ENCODE measurements around the gene FZD1.

Gene FZD1

DNA sequence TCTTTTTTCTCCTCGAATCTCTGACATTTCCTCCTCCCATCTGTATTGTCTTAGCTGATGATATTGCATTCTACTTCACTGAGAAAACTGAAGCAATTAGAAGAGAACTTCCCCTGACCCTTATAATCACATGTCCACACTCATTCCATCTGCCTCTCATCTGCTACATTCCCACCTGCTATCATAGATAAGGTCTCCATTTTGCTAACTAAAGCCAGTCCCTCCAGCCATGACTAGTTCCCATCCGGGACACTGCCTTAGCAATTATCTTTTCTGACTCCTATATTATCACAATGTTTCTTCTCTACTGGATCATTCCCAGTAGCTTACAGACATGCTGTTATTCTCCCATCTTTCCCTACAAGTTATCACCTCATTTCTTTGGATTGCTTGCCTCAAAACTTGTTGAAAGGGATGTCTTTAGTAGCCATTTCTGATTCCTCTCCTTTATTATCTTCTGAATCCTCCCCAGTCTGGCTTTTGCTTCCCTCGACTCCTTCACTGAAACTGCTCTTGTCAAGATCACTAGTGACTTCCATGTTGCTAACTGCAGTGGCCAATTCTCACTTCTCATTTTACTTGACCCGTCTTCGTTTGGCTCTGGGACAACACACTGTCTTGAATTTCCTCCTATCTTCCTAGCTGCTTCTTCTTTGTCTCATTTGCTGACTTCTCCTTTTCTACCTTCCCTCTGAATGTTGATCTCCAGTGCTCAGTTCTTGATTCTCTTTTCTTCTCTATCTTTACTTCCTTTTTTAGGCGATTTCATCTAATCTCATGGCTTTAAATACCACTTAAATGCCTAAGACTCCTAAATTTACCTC lies 35.9 kb downstream of the FZD1 start:
- TF ChIP-seq GATA2 (IDR thresholded peaks at IDR 0.05; ENCODE audit: low read depth, low read length) (no peak), GATA3 (IDR thresholded peaks at IDR 0.05; ENCODE audit: low read depth, low read length) (no peak)

DNA sequence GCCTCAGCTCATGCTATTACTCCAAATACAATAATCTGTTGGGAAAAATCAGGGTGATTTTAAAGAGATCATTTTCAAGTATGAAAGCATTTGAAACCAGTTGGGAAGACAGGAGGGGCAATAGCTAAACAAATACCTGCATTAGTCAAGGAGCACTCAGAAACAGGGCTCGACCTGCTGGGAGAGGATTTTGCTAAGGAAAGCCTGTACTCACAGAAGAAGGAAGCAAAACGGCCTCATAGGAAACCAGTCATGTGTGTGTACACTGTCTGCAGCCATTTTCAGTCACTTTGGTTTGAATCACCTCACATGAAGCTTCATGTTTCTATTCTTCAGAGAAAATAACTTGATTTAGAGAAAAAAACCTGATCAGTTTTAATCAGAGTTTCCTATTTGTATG lies 38.6 kb downstream of the FZD1 start:
- TF ChIP-seq GATA3 (IDR thresholded peaks at IDR 0.05; ENCODE audit: low read depth, low read length) (no peak), GATA2 (IDR thresholded peaks at IDR 0.05; ENCODE audit: low read depth, low read length) (no peak)

- TF ChIP-seq GATA3 (IDR thresholded peaks at IDR 0.05; ENCODE audit: low read depth, low read length) (no peak), GATA2 (IDR thresholded peaks at IDR 0.05; ENCODE audit: low read depth, low read length) (no peak)
Observed at GRCh38 chr7:91306266-91306665, 42.0 kb downstream of the FZD1 start.

GRCh38 chr7:91307467-91307866 lies 43.2 kb downstream of the FZD1 start:
- TF ChIP-seq GATA2 (IDR thresholded peaks at IDR 0.05; ENCODE audit: low read depth, low read length) (no peak), GATA3 (IDR thresholded peaks at IDR 0.05; ENCODE audit: low read depth, low read length) (no peak)

GRCh38 chr7:91310830-91311460 lies 46.7 kb downstream of the FZD1 start:
- no peak for TF ChIP-seq GATA3 (IDR thresholded peaks at IDR 0.05; ENCODE audit: low read depth, low read length)
- no peak for TF ChIP-seq GATA2 (IDR thresholded peaks at IDR 0.05; ENCODE audit: low read depth, low read length)

DNA sequence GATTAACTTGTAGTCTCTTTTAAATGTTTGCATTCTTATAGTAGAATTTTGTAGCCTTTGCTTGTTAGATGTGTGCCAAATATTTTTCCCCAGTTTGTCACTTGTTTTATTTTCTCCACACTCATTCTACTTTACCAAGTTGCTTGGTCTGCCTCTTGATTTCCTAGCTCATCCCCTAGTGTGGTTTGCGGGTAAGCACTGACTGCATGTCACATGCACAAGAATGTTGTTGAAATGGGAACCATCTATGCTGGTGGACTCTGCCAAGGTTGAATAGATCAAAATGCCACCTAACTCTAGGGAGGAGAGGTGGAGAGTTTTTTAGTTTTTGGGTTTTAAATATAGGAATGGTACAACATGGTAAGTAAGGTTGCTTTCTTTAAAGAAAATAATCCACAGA lies 47.6 kb downstream of the FZD1 start:
- TF ChIP-seq GATA3 (IDR thresholded peaks at IDR 0.05; ENCODE audit: low read depth, low read length) (no peak), GATA2 (IDR thresholded peaks at IDR 0.05; ENCODE audit: low read depth, low read length) (no peak)

DNA sequence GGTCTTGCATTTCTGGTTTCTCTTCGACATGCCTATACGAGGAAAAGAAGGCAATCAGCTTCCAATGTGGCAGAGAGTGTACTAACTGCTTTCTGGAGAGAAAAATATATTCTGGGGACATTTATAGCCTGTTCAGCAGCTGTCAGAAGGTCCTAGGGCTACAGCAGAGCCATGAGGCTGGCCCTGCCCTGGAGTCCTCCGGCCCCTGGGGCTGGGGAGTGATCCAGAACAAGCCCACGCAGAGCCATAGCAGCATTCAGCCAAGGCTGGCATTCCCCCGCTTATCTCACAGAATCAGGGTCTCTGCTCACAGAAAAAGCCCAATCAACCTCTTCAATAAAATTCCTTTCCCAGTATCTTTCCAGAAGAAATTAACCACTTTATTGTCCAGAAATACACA lies 48.9 kb downstream of the FZD1 start:
- peak; percentile 44 for TF ChIP-seq GATA2 (IDR thresholded peaks at IDR 0.05; ENCODE audit: low read depth, low read length)
- no peak for TF ChIP-seq GATA3 (IDR thresholded peaks at IDR 0.05; ENCODE audit: low read depth, low read length)

GRCh38 chr7:91314591-91315323 lies 50.5 kb downstream of the FZD1 start:
- TF ChIP-seq GATA3 (IDR thresholded peaks at IDR 0.05; ENCODE audit: low read depth, low read length) (no peak), GATA2 (IDR thresholded peaks at IDR 0.05; ENCODE audit: low read depth, low read length) (no peak)

DNA sequence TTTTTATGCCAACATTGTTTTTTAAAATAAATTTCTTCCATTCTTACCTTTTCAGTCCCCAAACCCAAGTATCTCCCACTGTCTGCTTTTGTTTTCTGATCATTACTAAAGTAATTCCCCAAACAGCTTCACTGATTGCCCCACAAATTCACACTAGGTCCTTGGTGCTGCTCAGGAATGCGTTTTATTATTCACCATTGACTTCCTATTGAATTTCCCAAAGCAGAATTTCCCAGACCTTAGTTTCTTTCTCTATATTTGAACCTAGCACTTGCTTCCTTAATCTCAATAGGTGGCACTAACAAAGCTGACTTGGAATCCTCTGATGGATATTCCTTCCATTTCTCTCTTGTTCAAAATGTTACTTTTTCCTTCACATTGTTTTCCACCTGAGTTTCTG lies 52.2 kb downstream of the FZD1 start:
- no peak for TF ChIP-seq GATA3 (IDR thresholded peaks at IDR 0.05; ENCODE audit: low read depth, low read length)
- TF ChIP-seq GATA2 (IDR thresholded peaks at IDR 0.05; ENCODE audit: low read depth, low read length): no peak

DNA sequence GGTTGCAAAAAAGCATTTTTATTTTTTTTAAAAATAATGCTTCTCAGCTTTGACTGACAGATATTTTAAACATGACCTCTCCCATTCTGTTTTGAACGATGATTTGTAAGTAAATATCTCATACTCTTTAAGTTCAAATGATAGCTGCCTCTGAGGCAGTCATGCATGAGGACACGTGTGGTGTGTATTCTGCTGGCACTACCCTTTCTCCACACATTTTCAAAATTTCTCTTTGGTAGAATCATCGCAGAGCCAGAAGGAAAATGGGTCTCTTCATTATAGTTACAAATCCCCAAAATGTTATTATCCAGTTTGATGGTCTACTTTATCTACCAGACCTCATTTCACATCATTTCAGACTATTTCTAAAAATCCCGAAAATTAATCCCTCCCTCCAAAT lies 55.1 kb downstream of the FZD1 start:
- TF ChIP-seq GATA3 (IDR thresholded peaks at IDR 0.05; ENCODE audit: low read depth, low read length) (no peak), GATA2 (IDR thresholded peaks at IDR 0.05; ENCODE audit: low read depth, low read length) (no peak)

GRCh38 chr7:91320366-91321078 lies 56.3 kb downstream of the FZD1 start:
- TF ChIP-seq GATA2 (IDR thresholded peaks at IDR 0.05; ENCODE audit: low read depth, low read length) (no peak), GATA3 (IDR thresholded peaks at IDR 0.05; ENCODE audit: low read depth, low read length) (no peak)
